Endometrium (tissue), 2 donors: ENCODE measurements around the gene ECM1.

Experiments used
- FAIRE-seq: peaks from 2 replicates; lab custom pipeline; 2012; peaks lifted over from hg19 to GRCh38; lab: Jason Lieb, UNC
- donor health status: control.
- donor health status: control.

The ECM1 gene

GRCh38 chr1:150507912-150508864, at the start of gene ECM1:
Gene ECM1 (plus strand): TSS chr1:150508109. CDS start chr1:150508210, 101 bp downstream.
- FAIRE-seq, result no peak

- no peak for FAIRE-seq
Measured at GRCh38 chr1:150464422-150464826, 43.5 kb upstream of the ECM1 start.

- no peak for FAIRE-seq
Measured at GRCh38 chr1:150466964-150467363, 40.9 kb upstream of the ECM1 start.

GRCh38 chr1:150469291-150469690, 38.6 kb upstream of the ECM1 start:
- FAIRE-seq, result no peak

- no peak for FAIRE-seq
Measured at GRCh38 chr1:150472601-150473200, 35.2 kb upstream of the ECM1 start.

- peak; percentile 71 for FAIRE-seq
Measured at GRCh38 chr1:150473659-150474058, 34.2 kb upstream of the ECM1 start.

GRCh38 chr1:150474869-150475268, 33.0 kb upstream of the ECM1 start:
- peak; percentile 84 for FAIRE-seq

GRCh38 chr1:150476754-150477153, 31.2 kb upstream of the ECM1 start:
- peak; percentile 97 for FAIRE-seq

- FAIRE-seq, result no peak
Measured at GRCh38 chr1:150477320-150477719, 30.6 kb upstream of the ECM1 start.

- no peak for FAIRE-seq
Measured at GRCh38 chr1:150477733-150478132, 30.2 kb upstream of the ECM1 start.

GRCh38 chr1:150479370-150479769, 28.5 kb upstream of the ECM1 start:
- no peak for FAIRE-seq

GRCh38 chr1:150479927-150480352, 28.0 kb upstream of the ECM1 start:
- no peak for FAIRE-seq

- no peak for FAIRE-seq
Measured at GRCh38 chr1:150484431-150484830, 23.5 kb upstream of the ECM1 start.

- FAIRE-seq, result no peak
Measured at GRCh38 chr1:150484861-150485260, 23.0 kb upstream of the ECM1 start.

GRCh38 chr1:150486966-150487762, 20.7 kb upstream of the ECM1 start, which contains the start of gene TARS2:
Gene TARS2 (plus strand): TSS chr1:150487419. CDS start chr1:150487451, 32 bp downstream.
- FAIRE-seq, result peak; percentile 78

- no peak for FAIRE-seq
Measured at GRCh38 chr1:150487763-150488115, 20.2 kb upstream of the ECM1 start.

- FAIRE-seq, result no peak
Measured at GRCh38 chr1:150493175-150493574, 14.7 kb upstream of the ECM1 start.

- no peak for FAIRE-seq
Measured at GRCh38 chr1:150498342-150498741, 9.6 kb upstream of the ECM1 start.

GRCh38 chr1:150505431-150505830, 2.5 kb upstream of the ECM1 start:
- no peak for FAIRE-seq

GRCh38 chr1:150508982-150509381, 1.1 kb downstream of the ECM1 start:
- no peak for FAIRE-seq

GRCh38 chr1:150511551-150511950, 3.6 kb downstream of the ECM1 start:
- no peak for FAIRE-seq

- FAIRE-seq, result no peak
Measured at GRCh38 chr1:150511985-150512660, 4.2 kb downstream of the ECM1 start.
